ENCODE data around the gene MAN2B2.

Gene MAN2B2

DNA sequence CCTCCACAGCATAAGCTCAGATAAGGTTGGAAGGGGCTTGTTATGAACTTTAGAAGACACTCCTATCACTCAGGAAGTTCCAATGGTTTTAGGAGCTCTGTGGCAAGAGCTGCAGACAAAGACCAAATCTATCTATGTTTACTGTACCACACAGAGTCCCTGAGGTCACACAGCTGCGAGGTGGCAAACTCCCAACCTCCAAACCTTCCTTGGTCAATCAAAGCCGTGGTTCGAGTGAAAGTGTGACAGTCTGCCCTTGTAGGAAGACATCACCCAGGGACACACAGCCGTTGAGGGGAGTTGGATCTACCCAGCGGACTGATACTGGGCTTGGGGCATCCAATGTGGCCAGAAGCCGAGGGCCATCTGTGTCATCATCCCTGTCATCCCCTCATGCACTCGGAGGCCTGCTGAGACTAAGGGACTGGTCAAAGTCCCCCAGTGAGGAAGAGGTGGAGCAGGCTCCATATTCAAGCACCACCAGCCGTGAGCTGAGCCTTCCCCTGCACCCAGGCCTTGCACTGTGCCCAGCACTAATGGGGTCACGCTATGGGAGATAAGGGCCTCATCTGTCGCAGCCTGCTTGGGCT lies 26.8 kb downstream of the MAN2B2 start:
- H3K9me3 Mint-ChIP-seq: peaks cover 19% of the 10 kb centered on the region
- no peak overlapping the region for H3K27ac Mint-ChIP-seq
- H3K27me3 Mint-ChIP-seq: no peaks in the 10 kb centered on the region
- DNase-seq: no peak
- H3K4me3 Mint-ChIP-seq: no peak overlapping the region
- CTCF ChIA-PET: interaction anchor here (0.9 to 1.2 kb wide), 2 partner anchors 351 to 501 kb away, joined by 3 read pairs; no protein-coding TSS in a partner anchor
- H3K36me3 Mint-ChIP-seq: peaks cover 55% of the 10 kb centered on the region
- H3K4me1 Mint-ChIP-seq: no peaks in the 10 kb centered on the region

DNA sequence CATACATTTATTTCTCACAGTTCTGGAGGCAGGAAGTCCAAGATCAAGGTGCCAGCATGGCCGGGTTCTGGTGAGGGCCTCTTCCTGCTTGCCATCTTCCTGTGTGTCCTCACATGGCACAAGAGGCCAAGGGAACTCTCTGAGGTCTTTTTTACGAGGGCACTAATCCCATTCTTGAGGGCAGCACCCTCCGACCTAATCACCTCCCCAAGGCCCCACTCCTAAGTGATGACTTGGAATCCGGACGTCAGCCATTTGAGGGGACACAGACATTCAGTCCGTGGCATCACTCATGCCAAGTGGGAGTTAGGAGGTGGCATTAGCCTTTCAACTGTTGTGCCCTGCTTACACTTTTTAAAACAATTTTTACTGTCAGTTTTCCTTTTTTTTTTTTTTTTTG lies 27.3 kb downstream of the MAN2B2 start:
- Mint-ChIP-seq H3K4me1 (no peaks in the 10 kb centered on the region), H3K27me3 (no peaks in the 10 kb centered on the region), H3K36me3 (peaks cover 59% of the 10 kb centered on the region), H3K4me3 (no peak overlapping the region), H3K27ac (no peak overlapping the region), H3K9me3 (peaks cover 19% of the 10 kb centered on the region)
- CTCF ChIA-PET: interaction anchor here (1.2 kb wide), 1 partner anchor 500 kb away, joined by 3 read pairs; no protein-coding TSS in a partner anchor
- DNase-seq: no peak

DNA sequence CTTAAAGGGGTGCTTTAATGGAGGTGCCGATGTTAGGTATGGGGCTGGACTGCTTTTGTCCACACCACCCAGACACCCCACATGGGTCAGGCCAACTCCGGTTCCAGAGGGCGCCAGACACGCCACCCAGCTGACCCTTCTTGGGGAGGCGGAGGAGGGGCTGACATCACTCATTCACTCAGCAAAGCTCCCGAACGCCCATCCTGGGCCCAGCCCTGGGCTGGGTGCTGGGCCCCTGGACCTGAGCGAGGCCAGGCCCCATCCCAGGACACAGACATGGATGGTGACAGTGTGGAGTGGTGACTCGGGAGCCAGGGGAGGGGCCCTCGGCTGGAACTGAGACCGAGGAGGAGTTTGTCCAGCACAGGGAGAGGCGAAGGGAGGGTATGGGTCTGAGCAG lies 28.1 kb downstream of the MAN2B2 start:
- H3K27me3 Mint-ChIP-seq: no peaks in the 10 kb centered on the region
- CTCF ChIA-PET: interaction anchor here (1.2 kb wide), 1 partner anchor 499 kb away, joined by 3 read pairs; no protein-coding TSS in a partner anchor

DNA sequence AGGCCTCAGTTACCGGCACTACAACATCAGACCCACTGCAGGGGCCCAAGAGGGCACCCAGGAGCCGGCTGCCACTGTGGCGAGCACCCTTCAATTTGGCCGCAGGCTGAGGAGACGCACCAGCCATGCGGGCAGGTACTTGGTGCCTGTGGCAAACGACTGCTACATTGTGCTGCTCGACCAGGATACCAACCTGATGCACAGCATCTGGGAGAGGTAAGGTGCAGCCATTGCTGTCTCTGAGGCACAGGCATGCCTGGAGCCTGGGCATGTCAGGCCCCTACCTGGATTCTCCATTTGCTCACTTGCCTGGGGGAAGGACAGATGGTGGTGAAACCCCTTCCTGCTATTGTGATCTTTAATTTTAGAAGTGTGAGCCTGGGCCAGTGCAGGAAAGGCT lies 30.1 kb downstream of the MAN2B2 start:
- Mint-ChIP-seq H3K36me3 (peaks cover 73% of the 10 kb centered on the region), H3K4me1 (no peaks in the 10 kb centered on the region), H3K27me3 (no peaks in the 10 kb centered on the region), H3K4me3 (no peak overlapping the region), H3K9me3 (peaks cover 19% of the 10 kb centered on the region), H3K27ac (no peak overlapping the region)
- no peak for DNase-seq
- CTCF ChIA-PET: no interaction called here

More for the DNA sequence above, 28.1 kb downstream of the MAN2B2 start:
- Mint-ChIP-seq H3K36me3 (peaks cover 68% of the 10 kb centered on the region), H3K4me3 (no peak overlapping the region), H3K27ac (no peak overlapping the region), H3K9me3 (peaks cover 19% of the 10 kb centered on the region), H3K4me1 (no peaks in the 10 kb centered on the region)
- DNase-seq: no peak

DNA sequence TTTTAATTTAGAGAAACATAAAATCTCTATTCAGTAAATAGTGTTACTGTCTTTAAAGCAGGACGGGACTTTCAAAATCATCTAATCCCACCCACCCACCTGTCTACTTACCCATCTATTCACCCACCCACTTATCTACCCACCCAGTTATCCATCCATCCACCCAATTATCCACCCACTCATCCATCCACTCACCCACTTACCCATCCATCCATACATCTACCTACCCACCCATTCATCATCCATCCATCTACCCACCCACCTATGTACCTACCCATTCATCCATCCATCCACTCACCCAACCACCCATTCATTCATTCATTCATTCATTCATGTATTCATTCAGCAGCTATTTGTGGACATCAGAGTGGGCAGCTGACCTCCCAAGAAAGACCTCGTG lies 30.6 kb downstream of the MAN2B2 start:
- CTCF ChIA-PET: no interaction called here
- Mint-ChIP-seq H3K4me1 (no peaks in the 10 kb centered on the region), H3K27me3 (no peaks in the 10 kb centered on the region), H3K9me3 (peaks cover 19% of the 10 kb centered on the region), H3K36me3 (peaks cover 73% of the 10 kb centered on the region), H3K4me3 (no peak overlapping the region), H3K27ac (no peak overlapping the region)
- DNase-seq: no peak

DNA sequence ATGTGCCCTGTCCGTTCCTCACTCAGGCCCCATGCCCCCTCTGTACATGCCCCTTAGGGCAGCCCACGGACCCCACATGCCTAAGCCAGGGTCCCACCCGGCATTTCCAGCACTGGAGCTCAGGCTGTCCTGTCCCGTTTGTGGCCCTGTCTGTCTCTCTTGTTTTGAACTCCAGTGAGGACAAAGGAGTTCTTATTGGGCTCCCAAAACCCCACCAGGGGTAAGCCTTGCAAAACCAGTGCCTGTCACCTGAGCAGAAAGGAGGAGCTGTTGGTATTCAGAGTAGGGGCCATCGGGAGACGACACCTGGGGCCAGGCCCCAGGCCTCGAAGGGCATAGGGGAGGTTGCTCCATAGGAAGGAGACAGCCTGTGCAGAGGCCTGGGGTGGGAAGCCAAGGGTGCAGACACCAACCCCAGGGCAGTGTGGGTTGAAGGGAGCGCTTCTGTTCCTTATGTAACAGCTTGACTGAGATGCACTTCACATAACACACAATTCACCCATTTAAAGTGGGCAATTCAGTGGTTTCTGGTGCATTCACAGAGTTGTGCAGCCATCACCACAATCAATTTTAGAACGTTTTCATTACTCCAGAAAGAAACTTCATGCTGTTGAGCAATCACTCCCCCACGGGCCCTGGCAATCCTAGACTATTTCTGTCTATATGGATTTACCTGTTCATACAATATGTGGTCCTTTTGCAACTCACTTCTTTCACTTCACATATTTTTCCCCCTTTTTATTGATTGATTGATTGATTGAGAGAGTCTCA lies 31.7 kb downstream of the MAN2B2 start:
- Mint-ChIP-seq H3K27ac (no peak overlapping the region), H3K4me3 (no peak overlapping the region), H3K27me3 (no peaks in the 10 kb centered on the region), H3K9me3 (peaks cover 19% of the 10 kb centered on the region), H3K36me3 (peaks cover 78% of the 10 kb centered on the region), H3K4me1 (no peaks in the 10 kb centered on the region)
- CTCF ChIA-PET: no interaction called here
- DNase-seq: no peak

DNA sequence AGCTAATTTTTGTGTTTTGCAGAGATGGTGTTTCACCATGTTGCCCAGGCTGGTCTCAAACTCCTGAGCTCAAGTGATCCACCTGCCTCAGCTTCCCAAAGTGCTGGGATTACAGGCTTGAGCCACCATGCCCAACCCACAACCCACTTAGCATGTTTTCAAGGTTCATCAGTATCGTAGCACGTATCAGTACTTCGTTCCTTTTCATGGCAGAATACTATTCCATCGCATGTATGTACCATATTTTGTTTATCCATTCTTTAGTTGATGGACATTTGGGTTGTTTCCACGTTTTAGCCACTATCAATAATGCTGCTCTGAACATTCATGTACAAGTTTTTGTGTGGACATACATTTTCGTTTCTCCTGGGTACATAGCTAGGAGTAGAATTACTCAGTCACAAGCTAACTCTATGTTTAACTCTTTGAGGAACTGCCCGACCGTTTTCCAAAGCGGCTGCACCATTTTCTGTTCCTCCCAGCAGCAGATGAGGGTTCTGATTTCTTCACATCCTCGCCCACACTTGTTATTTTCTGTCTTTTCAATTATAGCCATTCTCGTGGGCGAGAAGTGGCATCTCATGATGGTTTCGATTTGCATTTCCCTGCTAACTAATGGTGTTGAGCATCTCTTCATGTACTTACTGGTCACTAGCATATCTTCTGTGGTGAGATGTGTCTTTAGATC lies 32.5 kb downstream of the MAN2B2 start:
- Mint-ChIP-seq H3K27me3 (no peaks in the 10 kb centered on the region), H3K9me3 (peaks cover 19% of the 10 kb centered on the region), H3K36me3 (peaks cover 75% of the 10 kb centered on the region), H3K27ac (no peak overlapping the region), H3K4me3 (no peak overlapping the region), H3K4me1 (no peaks in the 10 kb centered on the region)
- DNase-seq: no peak
- CTCF ChIA-PET: interaction anchor here (1.0 kb wide), 1 partner anchor 61 kb away, joined by 3 read pairs; no protein-coding TSS in a partner anchor

DNA sequence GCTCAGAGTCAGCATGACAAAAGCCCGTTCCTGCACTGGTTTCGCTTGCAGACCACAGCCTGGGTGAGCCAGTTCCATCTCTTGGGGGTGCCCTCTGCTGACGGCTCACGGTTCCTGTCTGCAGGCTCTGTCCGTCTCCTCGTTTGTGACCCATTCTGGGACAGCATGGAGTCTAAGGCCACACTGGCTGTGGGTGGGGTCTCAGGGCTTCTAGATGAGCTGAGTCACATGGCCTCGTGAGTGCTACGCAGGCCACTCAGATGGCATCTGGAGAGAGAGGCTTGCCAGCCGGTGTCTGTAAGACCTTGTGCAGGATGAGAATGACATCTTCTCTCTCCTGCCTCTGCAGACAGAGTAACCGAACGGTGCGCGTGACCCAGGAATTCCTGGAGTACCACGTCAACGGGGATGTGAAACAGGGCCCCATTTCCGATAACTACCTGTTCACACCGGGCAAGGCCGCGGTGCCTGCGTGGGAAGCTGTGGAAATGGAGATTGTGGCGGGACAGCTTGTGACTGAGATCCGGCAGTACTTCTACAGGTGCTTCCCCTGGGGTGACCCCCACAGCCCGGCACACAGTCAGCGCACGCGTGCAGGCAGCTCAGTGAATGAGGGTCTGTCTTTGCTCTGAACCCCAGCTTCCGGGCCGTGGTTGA lies 33.9 kb downstream of the MAN2B2 start:
- Mint-ChIP-seq H3K36me3 (peaks cover 63% of the 10 kb centered on the region), H3K9me3 (peaks cover 15% of the 10 kb centered on the region), H3K27ac (no peak overlapping the region), H3K27me3 (no peaks in the 10 kb centered on the region), H3K4me1 (no peaks in the 10 kb centered on the region), H3K4me3 (no peak overlapping the region)
- CTCF ChIA-PET: no interaction called here
- no peak for DNase-seq

DNA sequence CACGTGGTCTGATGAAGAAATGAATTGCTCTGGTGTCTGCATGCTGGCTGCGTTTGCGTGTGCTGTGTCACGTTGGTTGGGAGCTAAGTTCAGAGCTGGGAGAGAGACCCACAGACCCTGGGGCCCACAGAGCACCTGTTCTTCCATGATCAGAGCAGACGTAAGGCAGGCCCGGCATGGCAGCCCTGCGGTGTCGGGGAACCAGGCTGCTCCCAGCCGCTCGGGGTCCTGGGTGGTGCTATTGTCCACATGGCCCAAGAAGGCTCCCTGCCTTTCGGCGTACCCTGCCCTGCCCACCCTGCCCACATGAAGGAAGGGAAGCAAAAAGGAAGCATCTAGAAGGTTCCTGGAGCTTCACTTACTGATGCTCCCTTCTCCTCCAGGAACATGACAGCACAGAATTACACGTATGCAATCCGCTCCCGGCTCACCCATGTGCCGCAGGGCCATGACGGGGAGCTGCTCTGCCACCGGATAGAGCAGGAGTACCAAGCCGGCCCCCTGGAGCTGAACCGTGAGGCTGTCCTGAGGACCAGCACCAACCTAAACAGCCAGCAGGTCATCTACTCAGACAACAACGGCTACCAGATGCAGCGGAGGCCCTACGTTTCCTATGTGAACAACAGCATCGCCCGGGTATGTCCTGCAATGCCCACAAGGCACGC lies 34.6 kb downstream of the MAN2B2 start:
- peaks cover 10% of the 10 kb centered on the region for H3K9me3 Mint-ChIP-seq
- H3K27ac Mint-ChIP-seq: no peak overlapping the region
- no peak for DNase-seq
- H3K36me3 Mint-ChIP-seq: peaks cover 57% of the 10 kb centered on the region
- no peak overlapping the region for H3K4me3 Mint-ChIP-seq
- CTCF ChIA-PET: no interaction called here
- H3K27me3 Mint-ChIP-seq: no peaks in the 10 kb centered on the region
- no peaks in the 10 kb centered on the region for H3K4me1 Mint-ChIP-seq

DNA sequence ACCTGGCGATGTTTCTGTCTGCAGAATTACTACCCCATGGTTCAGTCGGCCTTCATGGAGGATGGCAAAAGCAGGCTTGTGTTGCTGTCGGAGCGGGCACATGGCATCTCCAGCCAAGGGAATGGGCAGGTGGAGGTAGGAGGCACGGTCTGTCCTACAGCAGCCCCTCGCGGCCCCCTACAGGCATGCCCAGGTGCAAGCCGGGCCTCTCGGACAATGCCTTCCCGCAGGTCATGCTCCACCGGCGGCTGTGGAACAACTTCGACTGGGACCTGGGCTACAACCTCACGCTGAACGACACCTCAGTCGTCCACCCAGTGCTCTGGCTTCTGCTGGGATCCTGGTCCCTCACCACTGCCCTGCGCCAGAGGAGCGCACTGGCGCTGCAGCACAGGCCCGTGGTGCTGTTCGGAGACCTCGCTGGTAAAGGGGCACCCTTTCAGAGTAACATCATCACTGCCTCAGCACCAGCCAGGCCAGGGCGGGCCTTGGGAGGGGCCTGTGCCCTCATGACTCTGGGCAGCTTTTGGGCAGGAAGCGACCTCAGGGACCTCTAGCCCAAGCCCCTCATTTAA lies 36.0 kb downstream of the MAN2B2 start:
- CTCF ChIA-PET: interaction anchor here (1.5 kb wide), 1 partner anchor 53 kb away, joined by 4 read pairs; no protein-coding TSS in a partner anchor
- no peak overlapping the region for H3K27ac Mint-ChIP-seq
- peaks cover 45% of the 10 kb centered on the region for H3K36me3 Mint-ChIP-seq
- H3K4me1 Mint-ChIP-seq: no peaks in the 10 kb centered on the region
- H3K4me3 Mint-ChIP-seq: no peak overlapping the region
- no peaks in the 10 kb centered on the region for H3K27me3 Mint-ChIP-seq
- H3K9me3 Mint-ChIP-seq: no peaks in the 10 kb centered on the region
- no peak for DNase-seq

DNA sequence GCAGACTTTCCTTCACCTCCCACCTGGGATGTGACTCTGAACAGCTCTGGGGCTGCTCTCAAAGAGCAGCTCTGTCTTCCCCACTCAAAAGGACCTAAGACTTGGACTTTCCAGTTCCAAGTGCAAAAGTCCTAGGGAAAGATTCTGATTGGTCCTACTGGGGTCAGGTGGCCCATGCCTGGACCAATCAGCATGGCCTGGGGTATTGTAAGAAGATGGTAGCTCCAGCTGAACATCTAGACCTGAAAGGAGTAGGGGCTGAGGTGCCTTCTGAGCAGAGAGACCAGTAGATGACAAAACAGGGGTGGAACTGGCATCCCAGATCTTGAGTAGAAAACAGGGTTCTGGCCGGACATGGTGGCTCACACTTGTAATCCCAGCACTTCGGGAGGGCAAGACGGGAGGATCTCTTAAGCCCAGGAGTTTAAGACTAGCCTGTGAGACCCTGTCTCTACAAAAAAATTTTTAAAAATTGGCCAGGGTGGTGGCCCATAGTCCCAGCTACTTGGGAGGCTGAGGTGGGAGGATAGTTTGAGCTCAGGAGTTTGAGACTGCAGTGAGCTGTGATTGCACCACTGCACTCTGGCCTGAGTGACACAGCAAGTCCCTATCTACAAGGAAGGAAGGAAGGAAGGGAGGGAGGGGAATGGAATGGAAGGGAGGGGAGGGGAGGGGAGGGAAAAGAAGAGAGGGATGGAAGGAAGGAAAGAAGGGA lies 38.1 kb downstream of the MAN2B2 start:
- Mint-ChIP-seq H3K27ac (no peak overlapping the region), H3K4me3 (no peak overlapping the region), H3K27me3 (no peaks in the 10 kb centered on the region), H3K9me3 (no peaks in the 10 kb centered on the region), H3K36me3 (peaks cover 40% of the 10 kb centered on the region), H3K4me1 (no peaks in the 10 kb centered on the region)
- DNase-seq: no peak
- CTCF ChIA-PET: interaction anchor here (1.3 kb wide), 1 partner anchor 19 kb away, joined by 3 read pairs; no protein-coding TSS in a partner anchor

DNA sequence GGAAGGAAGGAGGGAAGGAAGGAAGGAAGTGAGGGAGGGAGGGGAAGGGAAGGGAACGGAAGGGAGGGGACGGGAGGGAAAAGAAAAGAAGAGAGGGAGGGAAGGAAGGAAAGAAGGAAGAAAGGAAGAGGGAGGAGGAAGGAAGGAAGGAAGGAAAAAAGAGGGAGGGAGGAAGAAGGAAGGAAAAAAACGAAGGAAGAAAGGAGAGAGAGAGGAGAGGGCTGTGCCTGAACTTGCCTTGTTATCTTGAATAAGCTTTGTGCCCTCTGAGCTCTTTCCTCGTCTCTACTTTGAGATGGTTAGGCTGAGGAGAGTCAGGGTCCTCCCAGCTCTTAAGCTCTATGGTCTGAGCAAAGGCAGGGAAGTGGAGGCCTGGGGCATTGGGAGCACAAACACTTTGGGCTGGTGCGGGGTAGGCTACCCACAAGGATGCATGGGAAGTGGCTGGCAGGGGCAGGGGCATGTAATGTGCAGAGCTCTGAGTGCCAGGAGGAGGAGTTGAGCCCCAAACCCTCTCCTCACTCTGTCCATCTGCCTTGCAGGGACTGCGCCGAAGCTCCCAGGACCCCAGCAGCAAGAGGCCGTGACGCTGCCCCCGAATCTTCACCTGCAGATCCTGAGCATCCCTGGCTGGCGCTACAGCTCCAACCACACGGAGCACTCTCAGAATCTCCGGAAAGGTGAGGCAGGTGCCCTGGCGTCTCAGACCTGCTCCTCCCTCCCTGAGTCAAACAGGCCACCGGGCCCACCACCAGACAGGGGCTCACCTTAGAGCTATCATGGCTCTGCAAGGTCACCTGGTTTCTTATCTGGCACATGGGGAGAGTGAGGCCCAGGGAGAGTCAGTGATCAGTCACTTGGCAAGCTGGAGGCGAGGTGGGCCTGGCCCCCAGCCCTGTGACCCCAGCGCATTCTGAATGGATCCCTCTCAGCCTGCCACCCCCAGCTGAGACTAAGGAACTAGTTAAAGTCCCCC lies 39.0 kb downstream of the MAN2B2 start:
- Mint-ChIP-seq H3K4me3 (no peak overlapping the region), H3K27ac (no peak overlapping the region), H3K36me3 (peaks cover 47% of the 10 kb centered on the region)

More for the DNA sequence above, 39.0 kb downstream of the MAN2B2 start:
- no peak for DNase-seq
- CTCF ChIA-PET: no interaction called here
- no peaks in the 10 kb centered on the region for H3K27me3 Mint-ChIP-seq
- H3K9me3 Mint-ChIP-seq: no peaks in the 10 kb centered on the region
- H3K4me1 Mint-ChIP-seq: no peaks in the 10 kb centered on the region
